NCI-H460 (cell line): ENCODE results near the gene TBC1D16. TPM values are rescaled to one million over a fixed set of nuclear protein-coding genes. Genes with fewer than 3 reads are reported as not detected.

Source experiments
- DNase-seq: peaks from one replicate; pipeline ENCODE4 v3.0.0-alpha.2; 2016; ENCODE audit warnings: low read depth; ENCODE audit errors: extremely low read depth
- total RNA-seq: library from RNA; depleted of rRNA; stranded (reverse); fragments of >200 nt; shearing (Covaris generic); gene quantifications from 2 replicates; pipeline ENCODE4 v1.2.3, GENCODE V29; 2014

Gene TBC1D16
- total RNA-seq, 1 experiment from 2014 or later = 12.4 TPM

- DNase-seq = no peak
Measured at GRCh38 chr17:80026359-80027042, 9.2 kb downstream of the TBC1D16 start.

- DNase-seq = no peak
Measured at GRCh38 chr17:80025796-80026195, 9.9 kb downstream of the TBC1D16 start.

- DNase-seq = no peak
Measured at GRCh38 chr17:80025140-80025539, 10.5 kb downstream of the TBC1D16 start.

GRCh38 chr17:80024206-80024972, 11.3 kb downstream of the TBC1D16 start:
- no peak for DNase-seq

- DNase-seq = no peak
Measured at GRCh38 chr17:80023481-80024205, 12.0 kb downstream of the TBC1D16 start.

GRCh38 chr17:80021600-80021999, 14.1 kb downstream of the TBC1D16 start:
- no peak for DNase-seq

- no peak for DNase-seq
Measured at GRCh38 chr17:80018917-80019651, 16.6 kb downstream of the TBC1D16 start.

- DNase-seq = no peak
Measured at GRCh38 chr17:80017226-80018010, 18.3 kb downstream of the TBC1D16 start.

- no peak for DNase-seq
Measured at GRCh38 chr17:80012765-80013741, 22.6 kb downstream of the TBC1D16 start.

GRCh38 chr17:80011989-80012555, 23.6 kb downstream of the TBC1D16 start:
- no peak for DNase-seq

- no peak for DNase-seq
Measured at GRCh38 chr17:80010283-80010858, 25.3 kb downstream of the TBC1D16 start.

GRCh38 chr17:80009391-80010282, 26.0 kb downstream of the TBC1D16 start:
- no peak for DNase-seq

- DNase-seq = no peak
Measured at GRCh38 chr17:80008848-80009247, 26.8 kb downstream of the TBC1D16 start.

GRCh38 chr17:80008383-80008840, 27.3 kb downstream of the TBC1D16 start:
- peak; percentile 60 for DNase-seq

GRCh38 chr17:80007939-80008338, 27.7 kb downstream of the TBC1D16 start:
- DNase-seq = no peak

- DNase-seq = no peak
Measured at GRCh38 chr17:80006811-80007752, 28.6 kb downstream of the TBC1D16 start.
